Measurements from ENCODE around the gene APMAP. TPM values are rescaled to one million over a fixed set of nuclear protein-coding genes. Genes with fewer than 3 reads are reported as not detected.

The APMAP gene
- total RNA-seq, 1 experiment from 2014 or later, result 82.7 TPM

- no peaks in the 10 kb centered on the region for H3K27me3 ChIP-seq (ENCODE audit: insufficient read depth, low read length)
- H2AFZ ChIP-seq (ENCODE audit: low read depth, low read length, poor library complexity, severe bottlenecking), result no peak overlapping the region
- H4K20me1 ChIP-seq (ENCODE audit: insufficient read depth), result no peaks in the 10 kb centered on the region
- no peaks in the 10 kb centered on the region for H3K36me3 ChIP-seq (ENCODE audit: control insufficient read depth in 1 of 2, insufficient read depth in 2 of 2, low read length in 2 of 2)
- H3K9me2 ChIP-seq (ENCODE audit: insufficient read depth), result no peaks in the 10 kb centered on the region
- RAD21 ChIA-PET (ENCODE audit: low non-redundant PET in 1 of 2, low total read pairs in 2 of 2, uncharacterized antibody in 2 of 2, unreplicated experiment in 2 of 2), result no interaction called here
- POLR2A ChIA-PET, result no interaction called here
- CTCF ChIA-PET, result no interaction called here
- H3K4me1 ChIP-seq (ENCODE audit: control insufficient read depth in 1 of 2, insufficient read depth in 2 of 2, low read length in 2 of 2), result peaks cover 0 to under 1% of the 10 kb centered on the region in 2 experiments; a peak in 1 of 4 replicates
- H3K4me3 ChIP-seq (replicated peaks in 1 of 2; ENCODE audit: low read depth in 1 of 2, low read length in 2 of 2), result no peak overlapping the region
- BruUV-seq (replicated peaks), result no TSS peak
- no peak overlapping the region for H3K27ac ChIP-seq (ENCODE audit: low read depth, low read length)
- no peaks in the 10 kb centered on the region for H3K79me2 ChIP-seq (ENCODE audit: insufficient read depth, low read length)
- no peak overlapping the region for H3K9ac ChIP-seq (ENCODE audit: low read length)
- TF ChIP-seq SP1 (IDR thresholded peaks at IDR 0.05; ENCODE audit: low read depth) (no peak), MAX (IDR thresholded peaks at IDR 0.05) (no peak), FOSL1 (IDR thresholded peaks at IDR 0.05; ENCODE audit: low read depth) (no peak), CEBPB (IDR thresholded peaks at IDR 0.05; ENCODE audit: low read depth) (no peak)
- H3K9me3 ChIP-seq (ENCODE audit: control insufficient read depth in 1 of 2, insufficient read depth in 1 of 2, low read depth in 1 of 2, low read length in 2 of 2), result peaks cover 0 to 5% of the 10 kb centered on the region in 2 experiments; a peak in 1 of 4 replicates
- ATAC-seq, result no peak
- no peak for DNase-seq (ENCODE audit: low read depth, low spot score)
- intact Hi-C loops (cut with micrococcal nuclease), result no loop called here
- H3K4me2 ChIP-seq (ENCODE audit: low read length), result no peak overlapping the region
These were observed 55.8 kb downstream of the APMAP start for GRCh38 chr20:24936526-24937407.

GRCh38 chr20:24935766-24936525, 56.6 kb downstream of the APMAP start:
- intact Hi-C loops (cut with micrococcal nuclease), result no loop called here
- POLR2A ChIA-PET, result no interaction called here
- Histone ChIP-seq H3K36me3 (ENCODE audit: control insufficient read depth in 1 of 2, insufficient read depth in 2 of 2, low read length in 2 of 2) (no peaks in the 10 kb centered on the region), H2AFZ (ENCODE audit: low read depth, low read length, poor library complexity, severe bottlenecking) (no peak overlapping the region), H4K20me1 (ENCODE audit: insufficient read depth) (no peaks in the 10 kb centered on the region), H3K4me1 (ENCODE audit: control insufficient read depth in 1 of 2, insufficient read depth in 2 of 2, low read length in 2 of 2) (peaks cover 4 to 9% of the 10 kb centered on the region in 2 experiments; a peak in 3 of 4 replicates), H3K9me3 (ENCODE audit: control insufficient read depth in 1 of 2, insufficient read depth in 1 of 2, low read depth in 1 of 2, low read length in 2 of 2) (no peaks in the 10 kb centered on the region; a peak in 1 of 4 replicates), H3K4me2 (ENCODE audit: low read length) (no peak overlapping the region), H3K9ac (ENCODE audit: low read length) (no peak overlapping the region), H3K4me3 (replicated peaks in 1 of 2; ENCODE audit: low read depth in 1 of 2, low read length in 2 of 2) (no peak overlapping the region), H3K9me2 (ENCODE audit: insufficient read depth) (no peaks in the 10 kb centered on the region), H3K79me2 (ENCODE audit: insufficient read depth, low read length) (no peaks in the 10 kb centered on the region), H3K27me3 (ENCODE audit: insufficient read depth, low read length) (no peaks in the 10 kb centered on the region), H3K27ac (ENCODE audit: low read depth, low read length) (no peak overlapping the region)
- RAD21 ChIA-PET (ENCODE audit: low non-redundant PET in 1 of 2, low total read pairs in 2 of 2, uncharacterized antibody in 2 of 2, unreplicated experiment in 2 of 2), result no interaction called here
- DNase-seq (ENCODE audit: low read depth, low spot score) (no peak), ATAC-seq (no peak)
- CTCF ChIA-PET, result no interaction called here
- no TSS peak for BruUV-seq (replicated peaks)
- no peak for TF ChIP-seq EZH2phosphoT487 (IDR thresholded peaks at IDR 0.05; ENCODE audit: borderline replicate concordance)
- TF ChIP-seq YY1 (IDR thresholded peaks at IDR 0.05; ENCODE audit: extremely low read depth, insufficient replicate concordance, low read depth, low read length), result no peak
- no peak for TF ChIP-seq ATF3 (IDR thresholded peaks at IDR 0.05)
- no peak for TF ChIP-seq ELF1 (IDR thresholded peaks at IDR 0.05; ENCODE audit: borderline replicate concordance, low read depth)
- TF ChIP-seq SIN3A (IDR thresholded peaks at IDR 0.05; ENCODE audit: low read depth), result no peak
- TF ChIP-seq MAX (IDR thresholded peaks at IDR 0.05), result no peak
- TF ChIP-seq FOSL1 (IDR thresholded peaks at IDR 0.05; ENCODE audit: low read depth), result no peak
- TF ChIP-seq CTCF (IDR thresholded peaks at IDR 0.05 in 2 of 3, conservative IDR thresholded peaks at IDR 0.05 in 1 of 3; ENCODE audit: borderline replicate concordance in 1 of 3, insufficient read depth in 1 of 3, low read depth in 2 of 3, low read length in 2 of 3), result no peak
- no peak for TF ChIP-seq RAD21 (IDR thresholded peaks at IDR 0.05; ENCODE audit: low read depth)
